SH-SY5Y (cell line): ENCODE data around the gene TBX21.

Experiments used
- GATA2 ChIP-seq: IDR thresholded peaks from 2 replicates; pipeline ENCODE4 v1.6.1; 2011; ENCODE audit warnings: mild to moderate bottlenecking, low read depth, low read length
- GATA3 ChIP-seq: IDR thresholded peaks from 2 replicates; pipeline ENCODE4 v1.6.1; 2011; ENCODE audit warnings: low read depth, mild to moderate bottlenecking, low read length, moderate library complexity

DNA sequence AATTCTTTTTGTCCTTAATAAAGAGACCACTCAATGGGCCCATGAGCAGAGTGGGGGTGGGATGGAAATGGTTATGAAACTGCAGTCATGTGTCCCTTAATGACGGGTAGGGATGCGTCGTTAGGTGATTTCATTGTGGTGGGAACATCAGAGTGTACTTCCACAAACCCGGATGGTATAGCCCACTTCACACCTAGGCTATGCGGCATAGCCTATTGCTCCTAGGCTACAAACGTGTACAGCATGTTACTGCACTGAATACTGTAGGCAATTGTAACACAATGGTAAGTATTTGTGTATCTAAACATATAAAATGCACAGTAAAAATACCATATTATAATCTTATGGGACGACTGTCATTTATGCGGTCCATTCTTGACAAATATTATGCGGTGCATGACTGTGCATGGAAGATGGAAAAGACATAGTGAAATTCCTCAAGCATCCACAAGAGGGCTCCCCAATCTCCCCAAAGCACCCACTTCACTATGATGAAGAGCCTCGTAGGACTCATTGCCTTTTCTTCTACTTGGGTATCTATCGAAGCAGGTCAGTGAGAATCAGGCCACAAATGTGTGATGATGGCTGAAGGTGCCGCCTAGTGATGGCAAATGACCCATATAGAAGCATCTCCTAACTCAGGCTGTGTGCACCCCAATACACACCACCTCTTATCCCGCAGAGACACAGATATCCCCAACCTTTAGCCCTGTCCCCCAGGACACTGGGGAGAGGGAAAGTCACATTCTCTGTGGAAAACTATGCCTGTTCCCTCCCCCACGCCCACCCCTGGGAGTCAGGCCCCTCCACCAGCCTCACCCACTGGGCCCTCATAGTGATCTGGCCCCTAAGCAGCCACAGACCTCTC lies 43.5 kb downstream of the TBX21 start:
- TF ChIP-seq GATA2: no peak
- no peak for TF ChIP-seq GATA3
